Measurements from ENCODE around the gene GALNT10. TPM values are rescaled to one million over a fixed set of nuclear protein-coding genes. Genes with fewer than 3 reads are reported as not detected.

GALNT10 gene
- total and polyA plus RNA-seq, 9 of the 15 experiments (the other 6 are each of a cell fraction or from before 2014, with no cell fraction given): 4.6 to 37.1 (median 13.3) TPM

DNA sequence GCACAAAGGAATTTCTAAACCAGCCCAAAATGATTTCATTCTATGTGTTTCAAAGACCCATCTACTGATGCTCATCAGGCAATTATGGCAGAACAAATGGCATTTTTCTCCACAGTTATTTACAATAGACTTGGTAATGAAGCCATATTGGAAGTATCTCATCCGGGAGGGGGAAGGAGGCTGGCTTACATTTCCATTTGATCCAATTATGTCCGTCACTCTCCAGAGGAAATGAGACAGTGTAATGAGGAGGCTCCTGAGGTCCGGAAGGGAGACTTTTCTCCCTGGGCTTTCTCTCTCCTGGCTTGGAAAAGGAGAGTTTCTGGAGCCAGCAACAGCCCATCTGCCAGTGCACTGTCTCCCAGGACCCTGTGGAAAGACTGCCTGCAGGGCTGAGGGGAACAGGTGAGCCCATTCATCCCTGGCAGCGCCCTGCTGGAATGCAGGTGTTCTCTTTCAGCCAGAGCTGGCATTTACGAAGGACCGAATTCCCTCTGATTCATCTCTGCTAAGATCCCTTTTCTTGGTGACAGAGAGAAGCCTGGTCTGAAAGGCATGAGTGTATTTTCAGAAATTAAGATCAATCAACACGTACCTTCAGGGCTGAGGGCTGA lies 200.3 kb downstream of the GALNT10 start:
- H3K4me1 ChIP-seq (replicated peaks in 1 of 2; ENCODE audit: control insufficient read depth in 2 of 2, insufficient read depth in 2 of 2, low read length in 2 of 2): peaks cover 10 to 13% of the 10 kb centered on the region in 2 experiments; a peak in 3 of 5 replicates
- CTCF ChIA-PET (ENCODE audit: low intra/inter-chr PET ratio): no interaction called here
- no peaks in the 10 kb centered on the region for H3K9me1 ChIP-seq (ENCODE audit: control insufficient read depth, insufficient read depth, low read length)
- POLR2A ChIA-PET: interaction anchor here (0.7 kb wide), 1 partner anchor 650 kb away, joined by 3 read pairs; no protein-coding TSS in a partner anchor
- in situ Hi-C loops (cut with MboI) (no loop called here), intact Hi-C loops (cut with micrococcal nuclease) (no loop called here)
- ATAC-seq: no peak
- TF ChIP-seq SIN3A (IDR thresholded peaks at IDR 0.05; ENCODE audit: borderline replicate concordance in 2 of 2, control insufficient read depth in 1 of 2, low read depth in 2 of 2, low read length in 2 of 2): no peak
- TF ChIP-seq, protein P1, sequence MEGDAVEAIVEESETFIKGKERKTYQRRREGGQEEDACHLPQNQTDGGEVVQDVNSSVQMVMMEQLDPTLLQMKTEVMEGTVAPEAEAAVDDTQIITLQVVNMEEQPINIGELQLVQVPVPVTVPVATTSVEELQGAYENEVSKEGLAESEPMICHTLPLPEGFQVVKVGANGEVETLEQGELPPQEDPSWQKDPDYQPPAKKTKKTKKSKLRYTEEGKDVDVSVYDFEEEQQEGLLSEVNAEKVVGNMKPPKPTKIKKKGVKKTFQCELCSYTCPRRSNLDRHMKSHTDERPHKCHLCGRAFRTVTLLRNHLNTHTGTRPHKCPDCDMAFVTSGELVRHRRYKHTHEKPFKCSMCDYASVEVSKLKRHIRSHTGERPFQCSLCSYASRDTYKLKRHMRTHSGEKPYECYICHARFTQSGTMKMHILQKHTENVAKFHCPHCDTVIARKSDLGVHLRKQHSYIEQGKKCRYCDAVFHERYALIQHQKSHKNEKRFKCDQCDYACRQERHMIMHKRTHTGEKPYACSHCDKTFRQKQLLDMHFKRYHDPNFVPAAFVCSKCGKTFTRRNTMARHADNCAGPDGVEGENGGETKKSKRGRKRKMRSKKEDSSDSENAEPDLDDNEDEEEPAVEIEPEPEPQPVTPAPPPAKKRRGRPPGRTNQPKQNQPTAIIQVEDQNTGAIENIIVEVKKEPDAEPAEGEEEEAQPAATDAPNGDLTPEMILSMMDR (IDR thresholded peaks at IDR 0.05 in 2 of 3, conservative IDR thresholded peaks at IDR 0.05 in 1 of 3; ENCODE audit: insufficient read depth in 2 of 3, low read depth in 1 of 3, low read length in 3 of 3): no peak
- TF ChIP-seq NONO (IDR thresholded peaks at IDR 0.05; ENCODE audit: low read depth in 2 of 2, low read length in 1 of 2): no peak
- TF ChIP-seq HMG20B (CRISPR knock-in tag; IDR thresholded peaks at IDR 0.05): no peak
- TF ChIP-seq ZNF79 (CRISPR knock-in tag; IDR thresholded peaks at IDR 0.05; ENCODE audit: low read depth): no peak
- TF ChIP-seq BRD4 (IDR thresholded peaks at IDR 0.05): no peak
- TF ChIP-seq WHSC1 (IDR thresholded peaks at IDR 0.05; ENCODE audit: low read length): no peak
- no peak for TF ChIP-seq THAP12 (CRISPR knock-in tag; IDR thresholded peaks at IDR 0.05)
- no peak for TF ChIP-seq DNMT1 (IDR thresholded peaks at IDR 0.05)
- TF ChIP-seq SNAPC5 (CRISPR knock-in tag; IDR thresholded peaks at IDR 0.05): no peak
- TF ChIP-seq POLR2G (IDR thresholded peaks at IDR 0.05; ENCODE audit: low read depth, low read length): no peak
- no peak for TF ChIP-seq CCAR2 (IDR thresholded peaks at IDR 0.05; ENCODE audit: low read depth, low read length)
- no peak for TF ChIP-seq RBM15 (IDR thresholded peaks at IDR 0.05; ENCODE audit: insufficient read depth, low read length)
- TF ChIP-seq PATZ1 (CRISPR knock-in tag; IDR thresholded peaks at IDR 0.05; ENCODE audit: borderline replicate concordance): no peak
- no peaks in the 10 kb centered on the region for H3K27me3 ChIP-seq (ENCODE audit: control insufficient read depth in 2 of 2, insufficient read depth in 2 of 2, low read length in 2 of 2)
- H3K9me3 ChIP-seq (replicated peaks; ENCODE audit: control insufficient read depth, insufficient read depth, low read depth, low read length): no peaks in the 10 kb centered on the region
- 89% methylated on average over 7 of the region's 7 CpGs for WGBS (ENCODE audit: insufficient coverage, low coverage, missing lambda C conversion rate)
- no peak for DNase-seq (ENCODE audit: extremely low read depth in 1 of 4, low spot score in 3 of 4)
- no peaks in the 10 kb centered on the region for H3K79me2 ChIP-seq (ENCODE audit: control insufficient read depth, insufficient read depth, low read length)
- no peak overlapping the region for H3K4me2 ChIP-seq (ENCODE audit: insufficient read depth, low read length)
- peaks cover 19% of the 10 kb centered on the region; the same call in 2 of the 3 replicates for H3K36me3 ChIP-seq (ENCODE audit: control insufficient read depth, insufficient read depth, low read length)
- FAIRE-seq: no peak
- H4K20me1 ChIP-seq (replicated peaks; ENCODE audit: control insufficient read depth, insufficient read depth, low read length): no peaks in the 10 kb centered on the region
- no peak overlapping the region for H2AFZ ChIP-seq (ENCODE audit: low read depth, low read length)
- no peak overlapping the region for H3K9ac ChIP-seq (ENCODE audit: insufficient read depth in 1 of 2, low read depth in 2 of 2, low read length in 2 of 2)
- H3K27ac ChIP-seq (ENCODE audit: extremely low read depth, low read depth, low read length): no peak overlapping the region
- H3K4me3 ChIP-seq: no peak overlapping the region
- BruUV-seq (replicated peaks): no TSS peak

Measured in K562 (cell line).